GM21526 (cell line): Measurements from ENCODE around the gene ABL1.
"Not testable (repeated sequence)": the region's sequence is repeated elsewhere in the genome, so short reads cannot be mapped to it uniquely, and the experiment has no call there.

Experiments used
- ATAC-seq: cut with Tn5 transposase; IDR thresholded peaks from one replicate; pipeline ENCODE4 v1.9.1; 2021; ENCODE audit warnings: moderate library complexity; ENCODE audit not compliant: unreplicated experiment, low FRiP score

ABL1 gene

DNA sequence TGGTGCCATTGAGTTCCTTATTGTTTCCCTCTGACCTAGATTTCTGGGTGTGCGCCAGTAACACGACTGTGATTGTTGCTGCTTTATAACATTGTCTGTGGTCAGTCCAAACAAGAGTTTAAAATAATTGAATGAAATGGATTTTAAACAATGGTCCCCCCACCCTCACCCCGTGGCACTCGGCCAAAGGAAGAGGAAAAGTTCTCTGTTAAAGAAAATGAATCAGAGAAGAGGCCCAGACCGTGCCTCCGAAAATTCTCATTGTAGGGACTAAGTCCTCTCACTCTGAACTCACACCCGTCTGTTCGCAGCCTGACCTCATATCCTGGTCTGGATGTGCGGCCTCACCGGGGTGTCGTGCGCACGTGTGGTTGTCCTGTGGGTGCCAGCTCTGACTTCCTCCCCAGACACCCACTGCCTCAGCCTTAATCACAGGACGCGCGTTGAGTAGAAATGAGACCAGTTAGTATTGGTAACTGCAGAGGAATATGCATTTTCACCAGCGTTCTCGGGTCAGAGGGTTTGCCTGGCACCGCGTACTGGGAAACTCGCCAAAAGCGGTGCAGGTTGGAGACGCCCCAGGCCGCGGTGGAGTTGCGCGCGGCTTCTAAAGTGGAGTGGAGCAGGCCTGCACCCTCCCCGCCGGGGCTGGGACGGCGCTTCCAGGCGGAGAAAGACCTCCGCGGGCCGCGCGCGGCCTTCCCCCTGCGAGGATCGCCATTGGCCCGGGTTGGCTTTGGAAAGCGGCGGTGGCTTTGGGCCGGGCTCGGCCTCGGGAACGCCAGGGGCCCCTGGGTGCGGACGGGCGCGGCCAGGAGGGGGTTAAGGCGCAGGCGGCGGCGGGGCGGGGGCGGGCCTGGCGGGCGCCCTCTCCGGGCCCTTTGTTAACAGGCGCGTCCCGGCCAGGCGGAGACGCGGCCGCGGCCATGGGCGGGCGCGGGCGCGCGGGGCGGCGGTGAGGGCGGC lies at the start of gene ABL1:
Gene ABL1 (plus strand): TSS at position 884 of the 966 bp plus-strand sequence. CDS start 193 bp downstream, outside the sequence.
- ATAC-seq: peak; percentile 53

DNA sequence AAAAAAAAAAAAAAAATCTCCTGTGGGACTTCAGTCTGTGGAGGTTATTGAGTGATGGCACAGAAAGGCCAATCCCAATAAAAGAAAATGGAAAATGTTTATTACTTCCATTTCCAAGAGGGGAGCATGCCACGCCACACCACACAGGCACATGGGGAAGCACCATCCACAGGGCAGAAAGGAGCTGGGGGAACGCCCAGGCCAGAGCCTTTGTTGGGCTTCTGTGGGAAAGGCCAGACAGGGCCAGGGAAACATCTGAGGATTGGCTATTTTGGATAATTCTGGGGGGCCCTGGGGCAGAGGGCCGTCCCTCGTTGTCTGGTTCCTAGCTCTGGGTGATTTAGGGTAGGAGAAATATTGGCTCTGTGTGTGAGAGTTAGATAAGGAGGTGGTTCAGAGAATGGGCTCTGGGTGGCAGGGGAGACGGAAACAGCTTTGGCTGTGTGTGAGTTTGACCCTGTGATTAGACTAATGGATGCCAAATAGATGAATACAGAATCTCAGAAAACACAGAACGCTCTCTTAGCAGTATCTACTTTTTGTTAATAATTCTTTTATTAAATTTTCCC lies 49.0 kb upstream of the ABL1 start:
- ATAC-seq: no peak

DNA sequence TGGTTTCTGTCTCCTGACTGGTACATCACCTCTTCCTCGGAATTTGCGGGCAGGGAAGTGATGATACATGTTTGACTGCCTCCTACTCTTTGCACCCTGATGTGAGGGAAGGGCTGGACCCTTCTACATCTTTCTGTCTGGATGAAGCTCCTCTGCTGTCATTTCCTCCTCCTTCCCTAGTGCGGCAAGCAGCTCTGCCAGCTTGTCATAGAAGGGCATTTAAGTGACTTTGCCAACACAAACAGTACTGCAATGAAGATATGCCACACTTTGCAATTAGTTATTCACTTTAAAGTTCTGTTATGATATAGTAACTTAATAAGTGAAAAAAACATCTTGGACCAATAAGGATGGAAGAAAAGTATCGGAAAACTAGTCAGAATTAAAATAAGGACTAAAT lies 48.5 kb upstream of the ABL1 start:
- ATAC-seq: no peak

DNA sequence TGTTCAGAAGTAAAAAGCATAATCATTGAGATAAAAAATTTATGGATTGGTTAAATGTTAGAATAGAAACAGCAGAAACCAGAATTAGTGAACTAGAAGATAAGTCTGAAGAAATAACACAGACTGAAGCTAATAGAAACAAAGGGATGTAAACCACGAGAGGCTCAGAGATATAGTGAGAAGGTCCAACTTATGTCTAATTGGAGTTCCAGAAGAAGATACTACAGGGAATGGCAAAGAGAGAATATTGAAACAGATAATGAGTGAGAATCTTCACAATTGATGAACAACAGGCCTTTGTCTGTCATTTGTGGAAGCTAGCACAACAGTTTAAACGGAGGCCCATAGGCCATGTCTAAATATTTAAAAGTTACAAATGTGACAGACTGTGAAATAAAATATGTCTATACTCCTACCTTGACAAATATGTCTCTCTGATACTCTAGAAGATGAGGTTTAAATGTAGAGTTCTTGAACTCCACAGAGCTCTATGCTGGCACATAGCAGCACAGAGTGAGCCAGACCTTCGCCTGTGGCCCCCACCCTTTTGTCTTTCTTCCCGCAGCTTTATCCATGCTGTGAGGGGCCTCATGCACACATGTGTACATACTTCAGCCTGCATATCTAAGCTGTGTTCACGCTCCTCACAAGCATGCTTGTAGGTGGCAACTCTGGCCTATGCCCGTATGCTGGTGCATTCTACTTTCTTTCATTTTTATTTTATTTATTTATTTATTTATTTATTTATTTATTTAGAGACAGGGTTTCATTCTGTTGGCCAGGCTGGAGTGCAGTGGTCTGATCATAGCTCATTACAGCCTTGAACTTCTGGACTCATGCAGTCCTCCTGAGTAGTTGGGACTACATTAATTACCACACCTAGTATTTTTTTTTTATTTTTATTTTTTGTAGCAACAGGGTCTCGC lies 45.0 kb upstream of the ABL1 start:
- ATAC-seq: no peak

DNA sequence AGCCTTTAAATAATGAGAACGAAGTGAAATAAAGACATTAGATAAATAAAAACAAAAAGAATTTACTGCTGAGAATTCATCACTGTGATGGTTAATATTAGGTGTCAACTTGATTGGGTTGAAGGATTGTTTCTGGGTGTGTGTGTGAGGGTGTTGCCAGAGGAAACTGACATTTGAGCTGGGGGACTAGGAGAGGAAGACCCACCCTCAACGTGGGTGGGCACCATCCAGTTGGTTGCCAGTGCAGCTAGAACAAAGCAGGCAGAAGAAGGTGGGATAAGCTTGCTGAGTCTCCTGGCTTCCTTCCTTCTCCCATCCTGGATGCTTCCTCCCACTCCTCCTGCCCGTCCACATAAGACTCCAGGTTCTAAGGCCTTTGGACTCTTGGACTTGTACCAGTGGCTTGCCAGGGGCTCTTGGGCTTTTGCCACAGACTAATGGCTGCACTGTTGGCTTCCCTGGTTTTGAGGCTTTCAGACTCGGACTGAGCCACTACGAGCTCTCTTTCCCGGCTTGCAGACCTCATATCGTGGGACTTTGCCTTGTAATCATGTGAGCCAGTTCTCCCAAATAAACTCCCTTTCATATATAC lies 43.7 kb upstream of the ABL1 start:
- no peak for ATAC-seq

DNA sequence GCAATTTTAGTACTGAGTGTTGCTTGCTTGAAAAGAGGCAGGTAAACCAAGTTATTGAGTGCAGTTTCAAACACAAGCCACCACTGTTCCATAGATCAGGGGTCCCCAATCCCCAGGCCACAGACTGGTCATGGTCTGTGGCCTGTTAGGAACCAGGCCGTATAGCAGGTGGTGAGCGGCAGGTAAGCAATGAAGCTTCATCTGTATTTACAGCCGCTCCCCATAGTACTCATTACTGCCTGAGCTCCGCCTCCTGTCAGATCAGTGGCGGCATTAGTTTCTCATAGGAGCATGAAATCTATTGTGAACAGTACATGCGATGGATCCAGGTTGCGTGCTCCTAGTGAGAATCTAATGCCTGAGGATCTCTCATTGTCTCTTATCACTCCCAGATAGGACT lies 41.5 kb upstream of the ABL1 start:
- no peak for ATAC-seq

DNA sequence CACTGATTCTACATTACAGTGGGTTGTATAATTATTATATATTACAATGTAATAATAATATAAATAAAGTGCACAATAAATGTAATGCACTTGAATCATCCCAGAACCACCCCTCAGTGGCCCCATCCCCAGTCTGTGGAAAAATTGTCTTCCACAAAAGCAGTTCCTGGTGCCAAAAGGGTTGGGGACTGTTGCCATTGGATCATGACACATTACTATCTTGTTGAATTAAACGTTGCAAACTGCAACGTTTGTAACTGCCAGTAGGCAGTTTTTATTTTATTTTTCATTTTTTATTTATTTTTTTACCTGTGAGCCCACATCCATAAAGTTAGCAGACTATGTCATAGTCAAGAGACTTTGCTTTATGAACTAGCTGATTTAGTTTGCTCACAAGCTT lies 41.0 kb upstream of the ABL1 start:
- ATAC-seq: not testable (repeated sequence)

DNA sequence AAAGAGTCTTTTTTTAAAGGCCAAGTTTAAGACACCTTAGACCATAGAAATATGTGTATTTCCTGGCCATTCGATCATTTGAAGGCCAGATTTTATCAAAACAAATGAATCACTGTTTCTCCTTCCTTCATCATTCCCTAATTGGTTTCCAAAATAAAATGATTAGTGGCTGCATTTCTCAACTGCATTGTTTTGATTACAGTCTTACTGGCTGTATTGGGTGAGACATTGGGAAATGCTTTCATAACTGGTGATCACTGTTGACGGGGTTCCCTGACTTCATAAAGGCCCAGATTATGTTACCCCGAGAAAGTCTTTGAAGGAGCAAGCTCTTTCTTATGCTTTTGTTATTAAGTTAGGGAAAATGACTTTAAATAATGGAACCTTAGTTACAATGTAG lies 40.6 kb upstream of the ABL1 start:
- ATAC-seq: not testable (repeated sequence)

DNA sequence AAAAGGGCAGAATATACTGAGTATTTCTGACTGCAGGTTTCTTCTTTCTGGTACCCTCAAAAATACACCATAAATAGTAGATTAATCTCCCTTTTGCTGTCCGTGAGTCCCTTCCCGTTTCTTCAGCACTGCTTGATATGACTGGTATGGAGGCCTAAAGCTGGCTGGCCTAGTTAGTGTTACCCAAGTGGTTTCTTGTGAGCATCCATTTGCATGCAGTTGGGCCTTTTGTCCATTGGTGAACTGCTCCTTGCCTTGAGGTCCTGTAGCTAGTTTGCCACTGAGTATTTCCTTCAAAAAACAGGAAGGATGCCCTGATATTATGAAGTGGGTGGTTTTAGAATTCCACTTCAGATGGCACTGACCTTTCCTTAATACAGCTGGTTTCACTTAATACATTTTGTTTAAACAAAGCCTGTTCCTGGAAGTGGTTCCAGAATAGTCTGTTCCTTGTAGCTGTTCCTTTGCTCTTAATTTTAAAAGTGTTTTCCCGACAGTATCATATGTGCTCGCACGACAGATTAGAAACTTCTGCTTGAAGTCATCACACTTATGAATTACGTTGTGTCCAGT lies 40.0 kb upstream of the ABL1 start:
- ATAC-seq: no peak

DNA sequence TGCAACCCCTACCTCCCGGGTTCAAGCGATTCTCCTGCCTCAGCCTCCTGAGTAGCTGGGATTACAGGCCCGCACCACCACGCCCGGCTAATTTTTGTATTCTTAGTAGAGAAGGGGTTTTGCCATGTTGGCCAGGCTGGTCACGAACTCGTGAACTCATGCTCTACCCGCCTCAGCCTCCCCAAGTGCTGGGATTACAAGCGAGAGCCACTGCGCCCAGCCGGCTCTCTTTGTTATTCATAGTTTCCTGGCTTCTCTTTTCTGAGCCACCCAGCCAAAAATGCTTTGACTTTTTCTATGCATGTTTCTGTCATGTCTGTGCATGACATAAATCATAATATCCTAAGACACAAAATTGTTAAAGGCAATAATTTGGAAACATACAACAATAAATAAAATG lies 31.9 kb upstream of the ABL1 start:
- ATAC-seq: not testable (repeated sequence)

DNA sequence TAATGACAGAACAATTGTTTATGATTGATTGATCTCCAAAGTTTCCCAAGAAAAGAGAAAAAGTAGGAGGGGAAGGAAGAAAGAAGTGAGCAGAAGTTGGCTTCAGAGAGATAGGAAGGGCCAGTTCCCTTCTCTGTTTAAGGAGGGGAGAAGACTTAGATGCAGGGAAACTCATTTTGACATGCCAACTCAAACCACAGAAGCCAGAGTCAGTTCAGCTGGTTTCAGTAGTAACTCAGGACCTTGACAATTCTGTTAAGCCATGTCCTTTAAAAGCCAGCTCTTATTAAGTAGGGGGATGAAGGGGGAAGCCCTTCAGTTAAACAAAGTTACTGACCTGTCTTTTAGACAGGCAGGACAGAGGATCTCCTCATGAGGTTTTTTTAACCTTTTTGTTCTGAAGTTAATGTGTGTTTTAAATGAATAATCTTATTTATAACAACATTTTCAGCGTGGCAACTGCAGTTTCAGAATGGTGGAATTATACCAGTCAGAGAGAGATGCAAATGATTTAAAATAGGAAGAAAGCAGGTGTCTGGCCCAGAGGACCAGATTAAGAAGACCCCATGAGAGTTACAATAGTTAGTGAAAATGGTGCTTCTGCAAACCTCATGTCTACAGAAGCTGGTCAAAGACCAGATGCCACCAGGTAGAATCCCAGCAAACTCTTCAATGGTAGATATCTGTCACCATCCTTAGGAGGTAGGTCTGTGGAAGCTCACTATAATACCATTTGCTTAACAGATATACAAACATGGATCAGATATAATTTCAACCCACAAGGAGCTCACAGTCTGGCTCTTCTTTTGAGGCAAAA lies 29.3 kb upstream of the ABL1 start:
- ATAC-seq: no peak

DNA sequence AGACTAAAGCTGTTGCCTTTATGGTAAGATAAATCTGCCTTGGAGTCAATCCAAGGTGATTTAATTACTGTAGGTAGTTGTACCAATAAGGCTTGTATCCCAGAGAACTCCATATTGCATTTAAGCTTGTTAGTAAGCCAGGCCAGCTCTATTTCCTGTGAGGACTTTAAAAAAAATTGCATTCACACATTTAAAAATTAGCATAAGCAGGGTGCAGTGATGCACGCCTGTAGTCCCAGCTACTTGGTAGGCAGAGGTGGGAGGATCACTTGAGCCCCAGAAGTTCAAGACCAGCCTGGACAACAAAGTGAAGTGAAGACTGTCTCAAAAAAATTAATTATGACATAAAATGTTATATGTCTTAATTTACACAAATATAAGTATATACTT lies 28.7 kb upstream of the ABL1 start:
- no peak for ATAC-seq

DNA sequence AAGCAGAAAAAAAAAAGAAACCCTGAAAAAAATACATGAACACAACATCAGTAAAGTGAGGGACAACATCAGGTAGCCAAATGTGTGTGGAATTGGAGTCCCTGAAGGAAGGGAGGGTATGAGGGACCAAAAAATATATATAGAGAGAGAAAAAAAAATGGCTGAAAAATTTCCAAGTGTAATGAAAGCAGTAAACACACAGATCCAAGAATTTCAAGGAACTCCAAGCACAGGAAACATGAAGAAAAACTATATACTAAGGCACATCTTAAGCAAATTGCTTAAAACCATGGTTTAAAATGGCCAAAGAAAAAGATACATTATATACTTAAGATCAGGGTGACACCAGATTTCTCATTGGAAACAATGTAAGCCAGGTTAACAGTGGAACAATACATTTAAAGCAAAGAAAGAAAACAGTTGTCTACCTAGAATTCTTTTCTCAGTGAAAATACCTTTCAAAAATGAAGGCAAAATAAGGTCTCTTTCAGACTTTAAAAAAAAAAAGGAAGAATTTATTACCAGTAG lies 24.4 kb upstream of the ABL1 start:
- no peak for ATAC-seq

DNA sequence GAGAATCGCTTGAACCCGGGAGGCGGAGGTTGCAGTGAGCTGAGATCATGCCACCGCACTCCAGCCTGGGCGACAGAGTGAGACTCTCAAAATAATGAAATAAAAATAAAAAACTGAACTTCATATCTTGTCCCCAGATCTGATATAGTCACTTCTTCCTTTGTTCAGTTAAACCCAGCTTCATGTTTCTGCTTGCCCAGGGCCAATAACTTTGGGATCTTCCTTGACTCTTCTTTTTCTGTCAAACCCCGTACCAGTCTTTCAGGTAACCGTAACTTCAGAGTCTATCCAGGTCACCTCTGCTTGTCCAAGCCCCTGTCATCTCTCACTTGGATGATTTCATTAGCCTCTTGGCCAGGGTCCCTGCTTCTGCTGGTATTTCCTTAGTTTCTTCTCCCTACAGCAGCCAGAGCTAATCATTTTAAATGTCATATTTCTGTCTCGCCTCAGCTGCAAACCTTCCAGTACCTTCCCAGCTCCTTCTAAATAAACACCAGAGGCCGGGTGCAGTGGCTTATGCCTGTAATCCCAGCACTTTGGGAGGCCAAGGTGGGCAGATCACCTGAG lies 19.7 kb upstream of the ABL1 start:
- no peak for ATAC-seq

DNA sequence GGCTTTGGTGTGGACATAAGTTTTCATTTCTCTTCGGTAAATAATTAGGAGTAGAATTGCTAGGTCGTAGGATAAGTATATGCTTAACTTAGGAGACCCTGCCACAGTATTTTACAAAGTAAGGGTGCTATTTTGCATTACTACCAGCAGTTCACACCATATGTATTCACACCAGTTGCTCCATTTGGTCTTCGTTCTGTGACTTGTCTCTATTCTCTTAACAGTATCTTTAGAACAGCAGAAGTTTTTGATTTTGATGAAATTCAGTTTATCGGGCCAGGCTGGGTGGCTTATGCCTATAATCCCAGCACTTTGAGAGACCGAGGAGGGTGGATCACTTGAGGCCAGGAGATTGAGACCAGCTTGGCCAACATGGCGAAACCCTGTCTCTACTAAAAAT lies 17.1 kb upstream of the ABL1 start:
- ATAC-seq: no peak

DNA sequence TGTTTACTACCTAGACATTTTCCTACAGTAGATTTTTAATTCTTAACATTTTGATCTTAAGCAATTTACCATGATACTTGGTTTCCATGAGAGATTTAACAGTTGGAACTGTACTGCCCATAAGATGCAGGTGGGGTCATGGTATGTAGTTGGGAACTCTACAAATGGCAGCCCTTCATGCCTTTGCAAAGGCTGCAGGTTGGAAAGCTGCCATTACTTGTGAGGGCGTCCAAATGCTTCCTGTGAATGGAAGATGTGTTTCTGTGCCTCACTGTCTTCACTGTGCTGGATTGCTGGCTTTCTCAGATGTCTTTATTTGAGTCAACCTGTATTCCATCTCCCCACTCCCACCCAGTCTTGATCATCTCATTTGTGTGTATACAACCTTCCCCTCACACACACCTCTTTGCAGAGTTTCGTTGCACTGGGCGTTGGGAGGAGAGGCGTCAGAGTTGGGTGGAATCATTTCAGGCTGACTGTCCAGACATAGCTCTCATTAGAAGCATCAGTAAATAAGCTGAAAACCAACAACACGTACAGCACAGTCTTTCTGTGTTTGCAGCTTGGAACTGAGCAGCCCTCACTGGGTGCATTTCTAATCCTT lies 14.8 kb upstream of the ABL1 start:
- ATAC-seq: no peak

DNA sequence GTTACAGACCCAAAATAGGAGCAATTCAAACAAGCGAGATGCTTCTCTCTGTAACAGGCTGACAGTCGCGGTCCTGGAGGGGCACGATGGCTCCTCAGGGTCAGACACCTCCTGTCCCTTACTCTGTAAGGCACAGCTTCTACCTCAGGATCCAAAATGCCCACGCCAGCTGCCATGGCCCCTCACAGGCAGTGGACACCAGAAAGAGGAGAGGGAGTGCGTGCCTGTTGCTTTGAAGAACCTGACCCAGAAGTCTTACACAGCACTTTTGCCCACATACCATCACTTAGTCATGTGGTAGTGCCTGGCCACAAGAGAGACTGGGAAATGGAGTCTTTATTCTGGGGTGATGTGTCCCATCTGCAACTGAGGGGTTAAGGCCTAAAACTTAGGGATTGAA lies 11.6 kb upstream of the ABL1 start:
- ATAC-seq: no peak

DNA sequence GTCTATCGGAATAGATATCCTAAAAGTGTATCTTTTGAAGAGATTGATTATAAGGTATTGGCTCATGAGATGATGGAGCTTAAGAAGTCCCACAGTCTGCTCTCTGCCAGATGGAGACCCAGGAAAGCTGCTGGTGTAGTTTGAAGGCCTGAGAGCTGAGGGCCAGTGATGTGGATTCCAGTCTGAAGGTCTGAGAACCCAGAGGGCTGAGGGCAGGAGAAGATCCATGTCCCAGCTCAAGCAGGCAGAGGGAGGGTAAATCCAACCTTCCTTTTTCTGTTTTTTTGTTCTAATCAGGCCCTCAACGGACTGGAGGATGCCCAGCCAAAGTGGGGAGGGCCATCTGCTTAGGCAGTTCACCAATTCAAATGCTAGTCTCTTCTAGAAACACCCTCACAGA lies 11.0 kb upstream of the ABL1 start:
- ATAC-seq: no peak
